GM19468 (cell line): Measurements from ENCODE around the gene PARP15.
"Not testable (repeated sequence)": the region's sequence is repeated elsewhere in the genome, so short reads cannot be mapped to it uniquely, and the experiment has no call there.

ENCODE experiments used
- ATAC-seq: cut with Tn5 transposase; IDR thresholded peaks from one replicate; pipeline ENCODE4 v1.9.1; 2021; ENCODE audit warnings: mild to moderate bottlenecking, moderate library complexity, moderate number of reproducible peaks; ENCODE audit not compliant: unreplicated experiment; ENCODE audit errors: extremely low read depth

The PARP15 gene

GRCh38 chr3:122568131-122568530 lies 9.3 kb upstream of the PARP15 start:
- ATAC-seq = not testable (repeated sequence)

GRCh38 chr3:122568755-122569154 lies 8.7 kb upstream of the PARP15 start:
- no peak for ATAC-seq

- ATAC-seq = no peak
Measured at GRCh38 chr3:122572940-122573412, 4.5 kb upstream of the PARP15 start.

- ATAC-seq = peak; percentile 78
Measured at GRCh38 chr3:122576174-122576940, 1.1 kb upstream of the PARP15 start.

GRCh38 chr3:122578069-122578740 lies 755 bp downstream of the PARP15 start:
- ATAC-seq = no peak

GRCh38 chr3:122580470-122580869 lies 3.0 kb downstream of the PARP15 start:
- no peak for ATAC-seq

- no peak for ATAC-seq
Measured at GRCh38 chr3:122581622-122582021, 4.2 kb downstream of the PARP15 start.

GRCh38 chr3:122582390-122582789 lies 4.9 kb downstream of the PARP15 start:
- ATAC-seq = no peak

GRCh38 chr3:122586098-122586497 lies 8.6 kb downstream of the PARP15 start:
- no peak for ATAC-seq

GRCh38 chr3:122586773-122587485 lies 9.5 kb downstream of the PARP15 start:
- ATAC-seq = no peak

- no peak for ATAC-seq
Measured at GRCh38 chr3:122587572-122587971, 10.1 kb downstream of the PARP15 start.

GRCh38 chr3:122589297-122589696 lies 11.8 kb downstream of the PARP15 start:
- no peak for ATAC-seq

- ATAC-seq = no peak
Measured at GRCh38 chr3:122590610-122591009, 13.2 kb downstream of the PARP15 start.

GRCh38 chr3:122594025-122594424 lies 16.6 kb downstream of the PARP15 start:
- no peak for ATAC-seq

- no peak for ATAC-seq
Measured at GRCh38 chr3:122598151-122598550, 20.7 kb downstream of the PARP15 start.

- ATAC-seq = no peak
Measured at GRCh38 chr3:122598556-122598955, 21.1 kb downstream of the PARP15 start.

GRCh38 chr3:122602011-122602710 lies 24.7 kb downstream of the PARP15 start:
- no peak for ATAC-seq

- no peak for ATAC-seq
Measured at GRCh38 chr3:122603056-122603455, 25.6 kb downstream of the PARP15 start.

- no peak for ATAC-seq
Measured at GRCh38 chr3:122606330-122606729, 28.9 kb downstream of the PARP15 start.

GRCh38 chr3:122608916-122609315 lies 31.5 kb downstream of the PARP15 start:
- ATAC-seq = no peak
